OCI-LY1 (cell line): ENCODE data around the gene RARRES2.

Experiments
- CTCF ChIP-seq: fragments of 200-600 bp; sonication (generic), shearing (Covaris generic); IDR thresholded peaks from 2 replicates; pipeline ENCODE4 v1.5.1; 2017; ENCODE audit warnings: mild to moderate bottlenecking, antibody characterized with exemption, low read length, moderate library complexity, mixed read lengths
- EZH2 ChIP-seq: fragments of 200-600 bp; sonication (generic), shearing (Covaris generic); IDR thresholded peaks from 2 replicates; pipeline ENCODE4 v1.8.0; 2017; ENCODE audit warnings: borderline replicate concordance, mixed run types, mild to moderate bottlenecking, antibody characterized with exemption, low read length, moderate library complexity, mixed read lengths

- TF ChIP-seq CTCF, result no peak
- no peak for TF ChIP-seq EZH2
Measured at GRCh38 chr7:150351587-150352194, 10.3 kb upstream of the RARRES2 start.
